GM13976 (cell line): Measurements from ENCODE around the gene RNF34.
"Not testable (repeated sequence)": the region's sequence is repeated elsewhere in the genome, so short reads cannot be mapped to it uniquely, and the experiment has no call there.

Source experiments
- DNase-seq: peaks from one replicate; pipeline ENCODE4 v3.0.0; 2012; ENCODE audit warnings: low spot score
- CTCF ChIP-seq: IDR thresholded peaks from 2 replicates; pipeline ENCODE4 v1.5.1; 2012; ENCODE audit warnings: borderline replicate concordance, mild to moderate bottlenecking; ENCODE audit not compliant: insufficient read depth; ENCODE audit errors: extremely low read depth, missing control alignments, control extremely low read depth
- in situ Hi-C: fragments of 300-500 bp; cut with MboI; formaldehyde crosslinking; loops from one replicate; pipeline ENCODE4 v1.12.0; 2022; ENCODE audit warnings: low sequenced_read_pairs, mixed read lengths, inconsistent platforms; ENCODE audit not compliant: unreplicated experiment

The RNF34 gene

GRCh38 chr12:121358073-121358472 lies 41.8 kb upstream of the RNF34 start:
- in situ Hi-C loops, result no loop called here
- no peak for TF ChIP-seq CTCF
- DNase-seq, result no peak

- no peak for DNase-seq
- no peak for TF ChIP-seq CTCF
- in situ Hi-C loops, result no loop called here
These were observed 35.2 kb upstream of the RNF34 start for GRCh38 chr12:121364683-121365121.

- DNase-seq, result no peak
- in situ Hi-C loops, result no loop called here
- TF ChIP-seq CTCF, result no peak
These were observed 34.4 kb upstream of the RNF34 start for GRCh38 chr12:121365416-121366062.

GRCh38 chr12:121366063-121366459 lies 33.9 kb upstream of the RNF34 start:
- in situ Hi-C loops, result no loop called here
- no peak for DNase-seq
- no peak for TF ChIP-seq CTCF

GRCh38 chr12:121371404-121371803 lies 28.5 kb upstream of the RNF34 start:
- no peak for TF ChIP-seq CTCF
- in situ Hi-C loops, result no loop called here
- no peak for DNase-seq

- no peak for TF ChIP-seq CTCF
- in situ Hi-C loops, result no loop called here
These were observed 26.2 kb upstream of the RNF34 start for GRCh38 chr12:121373755-121374154.

GRCh38 chr12:121374336-121374735 lies 25.6 kb upstream of the RNF34 start:
- DNase-seq, in situ Hi-C loops: not testable (repeated sequence)

More at GRCh38 chr12:121373755-121374154, 26.2 kb upstream of the RNF34 start:
- DNase-seq, result no peak

- DNase-seq, in situ Hi-C loops: not testable (repeated sequence)
These were observed 24.9 kb upstream of the RNF34 start for GRCh38 chr12:121374945-121375584.
